B cell (primary cell): Measurements from ENCODE around the gene TCAP. TPM values are rescaled to one million over a fixed set of nuclear protein-coding genes. Genes with fewer than 3 reads are reported as not detected.

Source experiments
- ATAC-seq: fragments of 200-7000 bp; cut with Tn5 transposase; one replicate; pipeline ENCODE4 v1.10.0; 2021; ENCODE audit warnings: low read depth, mild to moderate bottlenecking, moderate number of reproducible peaks, moderate library complexity
- CTCF ChIA-PET: fragments of 350-600 bp; sonication (Branson Sonifier 250); formaldehyde crosslinking; loops from one replicate; lab custom pipeline; 2021; ENCODE audit warnings: antibody characterized with exemption, inconsistent platforms; lab: Charles Lee
- POLR2A ChIA-PET: fragments of 350-600 bp; sonication (Branson Sonifier 250); formaldehyde crosslinking; loops from one replicate; lab custom pipeline; 2021; ENCODE audit warnings: antibody characterized with exemption; lab: Charles Lee
- DNase-seq: peaks from one replicate; pipeline ENCODE4 v3.0.0; 2013
- H2AFZ ChIP-seq: 2 replicates; pipeline ENCODE4 v1.6.1; 2012; ENCODE audit warnings: mild to moderate bottlenecking, low read depth, low read length; ENCODE audit not compliant: insufficient read depth, poor library complexity, severe bottlenecking
- H3K27ac ChIP-seq, 2 donors: 1 replicate in 1 of 2; 2 replicates in 1 of 2; pipeline ENCODE4 v1.5.1; 2012 to 2013; ENCODE audit warnings: low read length in 2 of 2, mild to moderate bottlenecking in 2 of 2, moderate library complexity in 1 of 2
- H3K27me3 ChIP-seq, 4 experiments: fragments of 200-600 bp in 1 of 4; sonication (generic) in 1 of 4; replicated peaks in 1 of 4; 1 replicate in 2 of 4; 2 replicates in 2 of 4; pipeline versions ENCODE4 v1.6.1 to v1.7.0; 2013 to 2016; ENCODE audit warnings: low read length in 3 of 4, mild to moderate bottlenecking in 2 of 4, mixed read lengths in 1 of 4, moderate library complexity in 1 of 4; ENCODE audit not compliant: insufficient read depth in 4 of 4, control insufficient read depth in 3 of 4; ENCODE audit errors: control extremely low read depth in 1 of 4
- H3K36me3 ChIP-seq, 2 experiments: replicated peaks in 1 of 2; 1 replicate in 1 of 2; 2 replicates in 1 of 2; pipeline versions ENCODE4 v1.6.1 to v1.7.1; 2013; ENCODE audit warnings: low read length in 1 of 2; ENCODE audit not compliant: insufficient read depth in 2 of 2, control insufficient read depth in 1 of 2; ENCODE audit errors: control extremely low read depth in 1 of 2, extremely low read depth in 1 of 2
- H3K4me1 ChIP-seq, 2 donors: fragments of 200-600 bp in 1 of 2; sonication (generic) in 1 of 2; 1 replicate in 1 of 2; 2 replicates in 1 of 2; pipeline versions ENCODE4 v1.5.1 to v1.6.1; 2013 to 2017; ENCODE audit warnings: low read length in 2 of 2; ENCODE audit not compliant: control insufficient read depth in 2 of 2, insufficient read depth in 2 of 2
- H3K4me2 ChIP-seq: replicated peaks from 2 replicates; pipeline ENCODE3; 2012; ENCODE audit warnings: mild to moderate bottlenecking, low read depth, low read length; ENCODE audit not compliant: poor library complexity, severe bottlenecking
- H3K4me3 ChIP-seq, 5 experiments: fragments of 200-600 bp in 1 of 5; sonication (generic) in 1 of 5; 1 replicate in 3 of 5; 2 replicates in 2 of 5; pipeline versions ENCODE4 v1.5.1 to v1.7.0; 2011 to 2016; ENCODE audit warnings: low read length in 4 of 5, mild to moderate bottlenecking in 4 of 5, low read depth in 2 of 5, control low read depth in 1 of 5, moderate library complexity in 1 of 5; ENCODE audit not compliant: insufficient read depth in 1 of 5; ENCODE audit errors: control extremely low read depth in 1 of 5, extremely low read depth in 1 of 5
- H3K79me2 ChIP-seq: fragments of 200-600 bp; sonication (generic); one replicate; pipeline ENCODE4 v1.6.0; 2016; ENCODE audit warnings: low read length; ENCODE audit not compliant: control insufficient read depth, insufficient read depth
- H3K9ac ChIP-seq: fragments of 200-600 bp; sonication (generic); 2 replicates; pipeline ENCODE4 v1.6.1; 2017; ENCODE audit warnings: mild to moderate bottlenecking, low read length, moderate library complexity
- H3K9me3 ChIP-seq, 3 donors: one replicate each; pipeline versions ENCODE4 v1.6.1 to v1.7.1; 2013; ENCODE audit warnings: low read length in 2 of 3; ENCODE audit not compliant: control insufficient read depth in 2 of 3, insufficient read depth in 1 of 3; ENCODE audit errors: control extremely low read depth in 1 of 3
- H4K20me1 ChIP-seq: 2 replicates; pipeline ENCODE4 v1.6.0; 2012; ENCODE audit warnings: mild to moderate bottlenecking, low read length; ENCODE audit not compliant: insufficient read depth, control insufficient read depth, poor library complexity, severe bottlenecking
- H3K27ac Mint-ChIP-seq: one replicate; pipeline ENCODE4 v1.8.0; 2021; ENCODE audit warnings: mixed read lengths
- H3K27me3 Mint-ChIP-seq: one replicate; pipeline ENCODE4 v1.8.0; 2021; ENCODE audit warnings: mixed read lengths
- H3K4me1 Mint-ChIP-seq: one replicate; pipeline ENCODE4 v1.8.0; 2021; ENCODE audit warnings: mixed read lengths
- H3K4me3 Mint-ChIP-seq: one replicate; pipeline ENCODE4 v1.8.0; 2021; ENCODE audit warnings: mixed read lengths
- H3K9me3 Mint-ChIP-seq: one replicate; pipeline ENCODE4 v1.8.0; 2022; ENCODE audit warnings: mixed read lengths; ENCODE audit not compliant: insufficient read depth
- CTCF ChIP-seq: fragments of 200-600 bp; IDR thresholded peaks from one replicate; pipeline ENCODE4 v1.8.0; 2022; ENCODE audit warnings: antibody characterized with exemption, mild to moderate bottlenecking
- EZH2 ChIP-seq: IDR thresholded peaks from 2 replicates; pipeline ENCODE4 v1.6.1; 2012; ENCODE audit warnings: borderline replicate concordance, low read depth, mild to moderate bottlenecking, moderate library complexity, low read length; ENCODE audit not compliant: insufficient read depth, poor library complexity, severe bottlenecking
- WGBS: methylation state at CpG from one replicate; pipeline ENCODE4 v1.1.5; 2013; ENCODE audit warnings: missing lambda C conversion rate; ENCODE audit not compliant: insufficient coverage; 5-methylcytosine and 5-hydroxymethylcytosine counted together
- intact Hi-C: fragments of 100-400 bp; cut with micrococcal nuclease; formaldehyde crosslinking; loops from one replicate; pipeline ENCODE4 v1.10.0; 2022
- polyA plus RNA-seq: library from polyadenylated mRNA; depleted of rRNA; stranded (reverse); fragments of >200 nt; gene quantifications from 2 replicates; pipeline ENCODE4 v1.2.3, GENCODE V29; 2012
- total RNA-seq, 2 donors: library from RNA; stranded (reverse); fragments of 120-200 nt in 1 of 2; gene quantifications; 1 replicate in 1 of 2; 2 replicates in 1 of 2; pipeline versions ENCODE4 v1.2.3 to v1.2.4, GENCODE V29; 2013 to 2022

TCAP gene
- total and polyA plus RNA-seq, 2 donors (not counting 1 experiment from before 2014, with no cell fraction given) = 3.8 to 5.1 TPM

GRCh38 chr17:39662551-39663339 is 2.4 kb upstream of the TCAP start:
- Histone ChIP-seq H3K4me3 (no peak overlapping the region), H3K4me1 (peaks cover 45 to 62% of the 10 kb centered on the region in 2 donors), H4K20me1 (no peaks in the 10 kb centered on the region), H3K9me3 (no peaks in the 10 kb centered on the region), H3K36me3 (peaks cover 0 to 33% of the 10 kb centered on the region in 2 experiments), H3K27me3 (peaks cover 0 to 14% (median 7%) of the 10 kb centered on the region in 4 experiments), H3K4me2 (no peak overlapping the region), H3K79me2 (peaks cover 7% of the 10 kb centered on the region), H3K27ac (no peak overlapping the region), H2AFZ (no peak overlapping the region), H3K9ac (no peak overlapping the region)
- Mint-ChIP-seq H3K4me3 (no peak overlapping the region), H3K9me3 (no peaks in the 10 kb centered on the region), H3K27me3 (peaks cover 8% of the 10 kb centered on the region), H3K27ac (no peak overlapping the region), H3K4me1 (peaks cover 43% of the 10 kb centered on the region)
- 65% methylated on average over 16 of the region's 22 CpGs for WGBS
- intact Hi-C loops = no loop called here
- ChIA-PET POLR2A (no interaction called here), CTCF (interaction anchor here (1.1 kb wide), 1 partner anchor 10 kb away, joined by 3 read pairs; no protein-coding TSS in a partner anchor)
- no peak for TF ChIP-seq CTCF
- TF ChIP-seq EZH2 = no peak
- ATAC-seq = no peak
- DNase-seq = no peak

- Mint-ChIP-seq H3K9me3 (no peaks in the 10 kb centered on the region), H3K4me1 (peaks cover 41% of the 10 kb centered on the region), H3K27me3 (peaks cover 8% of the 10 kb centered on the region), H3K4me3 (no peak overlapping the region), H3K27ac (no peak overlapping the region)
- Histone ChIP-seq H3K36me3 (peaks cover 0 to 30% of the 10 kb centered on the region in 2 experiments), H3K27ac (no peak overlapping the region), H3K4me1 (peaks cover 46 to 58% of the 10 kb centered on the region in 2 donors), H3K79me2 (peaks cover 7% of the 10 kb centered on the region), H2AFZ (no peak overlapping the region), H3K4me3 (no peak overlapping the region), H3K27me3 (peaks cover 0 to 15% (median 7%) of the 10 kb centered on the region in 4 experiments), H3K9ac (no peak overlapping the region), H4K20me1 (no peaks in the 10 kb centered on the region), H3K9me3 (no peaks in the 10 kb centered on the region), H3K4me2 (no peak overlapping the region)
- WGBS = no CpG with 5 or more reads among the region's 4 CpGs
- ChIA-PET POLR2A (interaction anchor here (0.6 kb wide), 1 partner anchor 277 kb away, joined by 4 read pairs; no protein-coding TSS in a partner anchor), CTCF (interaction anchor here (1.1 kb wide), 1 partner anchor 10 kb away, joined by 3 read pairs; no protein-coding TSS in a partner anchor)
- no peak for ATAC-seq
- intact Hi-C loops = no loop called here
- DNase-seq = no peak
- no peak for TF ChIP-seq CTCF
- no peak for TF ChIP-seq EZH2
Measured at GRCh38 chr17:39663340-39663687, 1.8 kb upstream of the TCAP start.
